ENCODE results near the gene CRK. TPM values are rescaled to one million over a fixed set of nuclear protein-coding genes. Genes with fewer than 3 reads are reported as not detected.

CRK gene
- total RNA-seq, 4 donors from 2014 or later: 72.7 to 98.4 (median 77.2) TPM

- ATAC-seq: no peak
- Histone ChIP-seq H3K36me3 (no peaks in the 10 kb centered on the region), H3K9me3 (no peaks in the 10 kb centered on the region), H3K27me3 (no peaks in the 10 kb centered on the region), H3K27ac (peak overlapping the region in 2 of 4 donors; percentile 25 to 77), H3K4me1 (peaks cover 21 to 100% (median 61%) of the 10 kb centered on the region in 3 donors), H3K4me3 (no peak overlapping the region)
- no peak for TF ChIP-seq POLR2AphosphoS5 (IDR thresholded peaks at IDR 0.05)
- TF ChIP-seq EP300 (IDR thresholded peaks at IDR 0.05): no peak
- TF ChIP-seq, protein P1, sequence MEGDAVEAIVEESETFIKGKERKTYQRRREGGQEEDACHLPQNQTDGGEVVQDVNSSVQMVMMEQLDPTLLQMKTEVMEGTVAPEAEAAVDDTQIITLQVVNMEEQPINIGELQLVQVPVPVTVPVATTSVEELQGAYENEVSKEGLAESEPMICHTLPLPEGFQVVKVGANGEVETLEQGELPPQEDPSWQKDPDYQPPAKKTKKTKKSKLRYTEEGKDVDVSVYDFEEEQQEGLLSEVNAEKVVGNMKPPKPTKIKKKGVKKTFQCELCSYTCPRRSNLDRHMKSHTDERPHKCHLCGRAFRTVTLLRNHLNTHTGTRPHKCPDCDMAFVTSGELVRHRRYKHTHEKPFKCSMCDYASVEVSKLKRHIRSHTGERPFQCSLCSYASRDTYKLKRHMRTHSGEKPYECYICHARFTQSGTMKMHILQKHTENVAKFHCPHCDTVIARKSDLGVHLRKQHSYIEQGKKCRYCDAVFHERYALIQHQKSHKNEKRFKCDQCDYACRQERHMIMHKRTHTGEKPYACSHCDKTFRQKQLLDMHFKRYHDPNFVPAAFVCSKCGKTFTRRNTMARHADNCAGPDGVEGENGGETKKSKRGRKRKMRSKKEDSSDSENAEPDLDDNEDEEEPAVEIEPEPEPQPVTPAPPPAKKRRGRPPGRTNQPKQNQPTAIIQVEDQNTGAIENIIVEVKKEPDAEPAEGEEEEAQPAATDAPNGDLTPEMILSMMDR (IDR thresholded peaks at IDR 0.05): no peak
- no peak for TF ChIP-seq POLR2A (IDR thresholded peaks at IDR 0.05)
- 72 to 80% methylated on average over 2 of the region's 2 CpGs for WGBS, 2 donors (ENCODE audit: low coverage in 1 of 2)
Observed at GRCh38 chr17:1386265-1386664, 69.8 kb downstream of the CRK start.

DNA sequence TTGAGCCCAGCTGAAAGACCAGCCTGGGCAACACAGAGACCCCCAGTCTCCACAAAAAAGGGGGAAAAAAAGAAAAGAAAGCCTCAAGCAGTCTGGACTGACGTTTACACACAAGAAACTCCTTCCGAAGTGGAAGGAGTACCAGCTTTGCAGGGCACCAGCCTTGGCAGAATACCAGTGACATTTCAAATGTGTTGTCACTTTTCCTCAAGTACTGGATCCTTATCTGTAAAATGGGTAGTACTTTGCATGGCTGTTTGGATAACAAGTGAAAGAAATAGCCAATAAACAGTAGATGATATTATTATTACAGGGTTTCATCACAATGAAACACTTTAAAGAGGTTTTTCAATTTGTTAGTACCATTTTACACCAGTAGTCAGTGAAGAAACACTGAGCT is 70.2 kb downstream of the CRK start:
- WGBS, 2 donors (ENCODE audit: low coverage in 1 of 2): 6 to 7% methylated on average over 2 of the region's 2 CpGs
- no peaks in the 10 kb centered on the region for H3K9me3 ChIP-seq
- no peak for TF ChIP-seq EP300 (IDR thresholded peaks at IDR 0.05)
- TF ChIP-seq, protein P1 (IDR thresholded peaks at IDR 0.05): no peak
- TF ChIP-seq POLR2A (IDR thresholded peaks at IDR 0.05): no peak
- no peak for TF ChIP-seq POLR2AphosphoS5 (IDR thresholded peaks at IDR 0.05)
- H3K4me1 ChIP-seq: peaks cover 25 to 100% (median 61%) of the 10 kb centered on the region in 3 donors
- no peak for ATAC-seq
- peak overlapping the region in 1 of 4 donors; percentile 0 for H3K27ac ChIP-seq
- H3K27me3 ChIP-seq: no peaks in the 10 kb centered on the region
- no peaks in the 10 kb centered on the region for H3K36me3 ChIP-seq
- no peak overlapping the region for H3K4me3 ChIP-seq

GRCh38 chr17:1384905-1385435 is 71.1 kb downstream of the CRK start:
- peaks cover 22 to 100% (median 60%) of the 10 kb centered on the region in 3 donors for H3K4me1 ChIP-seq
- no peak for TF ChIP-seq EP300 (IDR thresholded peaks at IDR 0.05)
- no peak for TF ChIP-seq POLR2AphosphoS5 (IDR thresholded peaks at IDR 0.05)
- TF ChIP-seq, protein P1 (IDR thresholded peaks at IDR 0.05): no peak
- no peak for TF ChIP-seq POLR2A (IDR thresholded peaks at IDR 0.05)
- ATAC-seq: no peak

DNA sequence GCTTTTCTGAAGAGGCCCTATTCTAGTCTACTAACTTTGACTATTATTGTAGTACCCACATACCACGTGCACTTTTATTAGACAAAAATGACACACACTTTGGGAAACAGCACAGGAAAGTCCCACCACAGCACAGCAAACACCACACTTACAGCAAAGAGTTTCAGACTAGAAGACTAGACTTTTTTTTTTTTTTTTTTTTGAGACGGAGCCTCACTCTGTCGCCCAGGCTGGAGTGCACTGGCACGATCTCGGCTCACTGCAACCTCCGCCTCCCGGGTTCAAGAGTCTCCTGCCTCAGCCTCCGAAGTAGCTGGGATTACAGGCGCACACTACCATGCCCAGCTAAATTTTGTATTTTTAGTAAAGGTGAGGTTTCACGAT is 76.1 kb downstream of the CRK start:
- Histone ChIP-seq H3K36me3 (no peaks in the 10 kb centered on the region), H3K4me1 (peaks cover 38 to 100% (median 62%) of the 10 kb centered on the region in 3 donors), H3K27ac (peak overlapping the region; percentile 20 to 67 (median 46)), H3K9me3 (no peaks in the 10 kb centered on the region), H3K27me3 (no peaks in the 10 kb centered on the region), H3K4me3 (no peak overlapping the region)
- WGBS, 2 donors (ENCODE audit: low coverage in 1 of 2): 31 to 36% methylated on average over 3 to 5 of the region's 10 CpGs
- no peak for ATAC-seq
- no peak for TF ChIP-seq POLR2A (IDR thresholded peaks at IDR 0.05)
- TF ChIP-seq POLR2AphosphoS5 (IDR thresholded peaks at IDR 0.05): no peak
- no peak for TF ChIP-seq EP300 (IDR thresholded peaks at IDR 0.05)
- TF ChIP-seq, protein P1 (IDR thresholded peaks at IDR 0.05): no peak

More at GRCh38 chr17:1384905-1385435, 71.1 kb downstream of the CRK start:
- H3K4me3 ChIP-seq: no peak overlapping the region
- no peaks in the 10 kb centered on the region for H3K36me3 ChIP-seq
- 14% methylated on average over 1 of the region's 1 CpG; no CpG with 5 or more reads in 1 of the 2 donors for WGBS, 2 donors (ENCODE audit: low coverage in 1 of 2)
- H3K9me3 ChIP-seq: no peaks in the 10 kb centered on the region
- no peaks in the 10 kb centered on the region for H3K27me3 ChIP-seq
- H3K27ac ChIP-seq: peak overlapping the region in 2 of 4 donors; percentile 63 to 66

All from gastroesophageal sphincter (tissue), 4 donors.